CD4-positive, alpha-beta T cell (primary cell): ENCODE measurements around the gene RWDD1. TPM values are rescaled to one million over a fixed set of nuclear protein-coding genes. Genes with fewer than 3 reads are reported as not detected.

Experiments
- ATAC-seq: fragments of 200-7000 bp; cut with Tn5 transposase; one replicate; pipeline ENCODE4 v1.10.0; 2022; ENCODE audit warnings: mild to moderate bottlenecking; ENCODE audit not compliant: poor library complexity
- CTCF ChIA-PET: fragments of 350-600 bp; sonication (Branson Sonifier 250); formaldehyde crosslinking; loops from one replicate; lab custom pipeline; 2021; ENCODE audit warnings: antibody characterized with exemption, inconsistent platforms; lab: Charles Lee
- POLR2A ChIA-PET: fragments of 350-600 bp; sonication (Branson Sonifier 250); formaldehyde crosslinking; loops from one replicate; lab custom pipeline; 2021; ENCODE audit warnings: antibody characterized with exemption, inconsistent platforms; lab: Charles Lee
- DNase-seq, 14 experiments: peaks; one replicate each; pipeline ENCODE4 v3.0.0-alpha.2; 2013 to 2020; ENCODE audit warnings: mixed read lengths in 2 of 14
- H3K27ac ChIP-seq, 2 donors: one replicate each; pipeline versions ENCODE4 v1.5.1 to v1.7.0; 2013; ENCODE audit warnings: low read length in 2 of 2, low read depth in 1 of 2, mild to moderate bottlenecking in 1 of 2
- H3K27me3 ChIP-seq, 2 experiments: 1 replicate in 1 of 2; 2 replicates in 1 of 2; pipeline versions ENCODE4 v1.6.1 to v1.7.0; 2013; ENCODE audit warnings: low read length in 2 of 2, control low read depth in 1 of 2, mild to moderate bottlenecking in 1 of 2, moderate library complexity in 1 of 2; ENCODE audit not compliant: insufficient read depth in 2 of 2, control insufficient read depth in 1 of 2
- H3K36me3 ChIP-seq: one replicate; pipeline ENCODE4 v1.6.1; 2013; ENCODE audit warnings: low read length, control low read depth; ENCODE audit not compliant: insufficient read depth
- H3K4me1 ChIP-seq: one replicate; pipeline ENCODE4 v1.6.1; 2013; ENCODE audit warnings: low read length, control low read depth; ENCODE audit not compliant: insufficient read depth
- H3K4me3 ChIP-seq: one replicate; pipeline ENCODE4 v1.5.1; 2013; ENCODE audit warnings: mild to moderate bottlenecking, low read length, moderate library complexity
- H3K9me3 ChIP-seq, 2 experiments: 1 replicate in 1 of 2; 2 replicates in 1 of 2; pipeline versions ENCODE4 v1.6.1 to v1.7.0; 2013; ENCODE audit warnings: low read length in 2 of 2, mild to moderate bottlenecking in 2 of 2, control low read depth in 1 of 2, moderate library complexity in 1 of 2; ENCODE audit not compliant: control insufficient read depth in 1 of 2, insufficient read depth in 1 of 2
- H3K27ac Mint-ChIP-seq: one replicate; pipeline ENCODE4 v1.8.0; 2020; ENCODE audit warnings: mixed read lengths
- H3K27me3 Mint-ChIP-seq: one replicate; pipeline ENCODE4 v1.8.0; 2021; ENCODE audit warnings: mixed read lengths
- H3K36me3 Mint-ChIP-seq: one replicate; pipeline ENCODE4 v1.8.0; 2021; ENCODE audit warnings: low read depth, mixed read lengths
- H3K4me1 Mint-ChIP-seq: one replicate; pipeline ENCODE4 v1.8.0; 2021; ENCODE audit warnings: low read depth, mixed read lengths
- H3K4me3 Mint-ChIP-seq: one replicate; pipeline ENCODE4 v1.8.0; 2020; ENCODE audit warnings: mild to moderate bottlenecking, mixed read lengths
- H3K9me3 Mint-ChIP-seq: one replicate; pipeline ENCODE4 v1.8.0; 2020; ENCODE audit warnings: mixed read lengths
- CTCF ChIP-seq: fragments of 200-600 bp; IDR thresholded peaks from one replicate; pipeline ENCODE4 v1.8.0; 2022; ENCODE audit warnings: antibody characterized with exemption, mild to moderate bottlenecking
- intact Hi-C, 2 experiments: fragments of 100-400 bp; cut with DNase I in 1 of 2; cut with micrococcal nuclease in 1 of 2; formaldehyde crosslinking; loops; one replicate each; pipeline versions ENCODE4 v1.15.1 to v1.9.0; 2023 to 2025; cut with DNase I, micrococcal nuclease
- total RNA-seq, 174 experiments: library from RNA in 2 of 174; stranded (reverse) in 2 of 174; gene quantifications; one replicate each; pipeline ENCODE4 v1.2.3 and lab custom pipeline; 2021 to 2026

RWDD1 gene
- total RNA-seq, 2 experiments from 2014 or later = 60.3 to 60.5 TPM

GRCh38 chr6:116535109-116535508 lies 36.2 kb upstream of the RWDD1 start:
- Histone ChIP-seq H3K27me3 (peaks cover 0 to 5% of the 10 kb centered on the region in 2 experiments), H3K36me3 (no peaks in the 10 kb centered on the region), H3K9me3 (no peaks in the 10 kb centered on the region), H3K4me1 (no peaks in the 10 kb centered on the region), H3K27ac (no peak overlapping the region), H3K4me3 (no peak overlapping the region)
- Mint-ChIP-seq H3K4me3 (no peak overlapping the region), H3K9me3 (no peaks in the 10 kb centered on the region), H3K27me3 (peaks cover 31% of the 10 kb centered on the region), H3K36me3 (no peaks in the 10 kb centered on the region), H3K27ac (no peak overlapping the region), H3K4me1 (no peaks in the 10 kb centered on the region)
- ChIA-PET CTCF (interaction anchor here (1.2 to 2.8 kb wide), 3 partner anchors 26 to 266 kb away, joined by 3 to 17 read pairs (median 3); no protein-coding TSS in a partner anchor), POLR2A (interaction anchor here (0.8 to 0.9 kb wide), 2 partner anchors 36 to 255 kb away, joined by 3 to 4 read pairs; partner anchors contain the start of genes RWDD1 and TSPYL1)
- intact Hi-C loops = loop anchor here (5.0 to 10.0 kb wide), 2 partner anchors 117 to 310 kb away; no protein-coding TSS in a partner anchor
- no peak for TF ChIP-seq CTCF
- ATAC-seq (no peak), DNase-seq (no peak)

- Mint-ChIP-seq H3K4me1 (no peaks in the 10 kb centered on the region), H3K4me3 (no peak overlapping the region), H3K27me3 (peaks cover 38% of the 10 kb centered on the region), H3K9me3 (no peaks in the 10 kb centered on the region), H3K27ac (no peak overlapping the region), H3K36me3 (no peaks in the 10 kb centered on the region)
- no peak overlapping the region for H3K27ac ChIP-seq
- peak; percentile 83 for TF ChIP-seq CTCF
- no peak overlapping the region for H3K4me3 ChIP-seq
- DNase-seq (peak in 5 of 14 experiments; percentile 5 to 75 (median 56)), ATAC-seq (peak; percentile 39)
- no peaks in the 10 kb centered on the region for H3K36me3 ChIP-seq
- intact Hi-C loops = loop anchor here (1.0 to 10.0 kb wide), 3 partner anchors 109 to 309 kb away; no protein-coding TSS in a partner anchor
- ChIA-PET CTCF (no interaction called here), POLR2A (interaction anchor here (0.9 kb wide), 1 partner anchor 35 kb away, joined by 3 read pairs; the partner anchor contains the start of gene RWDD1)
- peaks cover 0 to 4% of the 10 kb centered on the region in 2 experiments for H3K27me3 ChIP-seq
- H3K9me3 ChIP-seq = no peaks in the 10 kb centered on the region
- H3K4me1 ChIP-seq = no peaks in the 10 kb centered on the region
Observed at GRCh38 chr6:116536216-116536621, 35.1 kb upstream of the RWDD1 start.

GRCh38 chr6:116542426-116542825 lies 28.9 kb upstream of the RWDD1 start:
- no peaks in the 10 kb centered on the region for H3K36me3 ChIP-seq
- ChIA-PET CTCF (interaction anchor here (0.8 to 0.9 kb wide), 2 partner anchors 18 to 19 kb away, joined by 3 read pairs; no protein-coding TSS in a partner anchor), POLR2A (interaction anchor here (1.1 kb wide), 1 partner anchor 29 kb away, joined by 4 read pairs; the partner anchor contains the start of gene RWDD1)
- TF ChIP-seq CTCF = no peak
- H3K4me3 Mint-ChIP-seq = no peak overlapping the region
- H3K36me3 Mint-ChIP-seq = no peaks in the 10 kb centered on the region
- no peaks in the 10 kb centered on the region for H3K4me1 Mint-ChIP-seq
- intact Hi-C loops = no loop called here
- H3K27me3 ChIP-seq = peaks cover 0 to 5% of the 10 kb centered on the region in 2 experiments
- H3K9me3 Mint-ChIP-seq = no peaks in the 10 kb centered on the region
- H3K9me3 ChIP-seq = no peaks in the 10 kb centered on the region
- no peaks in the 10 kb centered on the region for H3K4me1 ChIP-seq
- H3K27me3 Mint-ChIP-seq = peaks cover 46% of the 10 kb centered on the region
- DNase-seq = no peak
- no peak overlapping the region for H3K27ac Mint-ChIP-seq
- no peak for ATAC-seq
- H3K4me3 ChIP-seq = no peak overlapping the region
- H3K27ac ChIP-seq = no peak overlapping the region
